DMS153 treated with DMSO at 0.1 percent for 48 hours (cell line): ENCODE data around the gene NME7.
"Not testable (repeated sequence)": the region's sequence is repeated elsewhere in the genome, so short reads cannot be mapped to it uniquely, and the experiment has no call there.

Source experiments
- DNase-seq: peaks from one replicate; lab custom pipeline; 2025; ENCODE audit not compliant: unreplicated experiment; lab: John Stamatoyannopoulos, UW

Gene NME7

DNA sequence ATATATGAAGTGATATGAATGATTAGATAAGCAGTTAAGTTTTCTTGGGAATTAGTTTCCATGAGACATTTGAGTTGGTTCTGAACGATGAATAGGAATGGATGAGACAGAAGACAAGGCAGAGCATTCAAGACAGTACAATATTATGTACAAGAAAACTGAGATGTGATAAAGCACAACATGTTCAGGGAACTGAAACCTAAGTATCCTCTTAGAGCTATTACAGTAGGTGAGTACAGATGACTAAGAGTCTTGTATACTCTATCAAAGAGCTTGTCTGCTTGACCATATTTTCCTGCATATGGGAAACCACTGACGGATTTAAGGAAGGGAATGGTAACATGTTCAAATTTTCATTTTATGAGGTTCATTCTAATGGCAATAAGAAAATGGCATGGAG is 61.6 kb downstream of the NME7 start:
- DNase-seq = no peak

DNA sequence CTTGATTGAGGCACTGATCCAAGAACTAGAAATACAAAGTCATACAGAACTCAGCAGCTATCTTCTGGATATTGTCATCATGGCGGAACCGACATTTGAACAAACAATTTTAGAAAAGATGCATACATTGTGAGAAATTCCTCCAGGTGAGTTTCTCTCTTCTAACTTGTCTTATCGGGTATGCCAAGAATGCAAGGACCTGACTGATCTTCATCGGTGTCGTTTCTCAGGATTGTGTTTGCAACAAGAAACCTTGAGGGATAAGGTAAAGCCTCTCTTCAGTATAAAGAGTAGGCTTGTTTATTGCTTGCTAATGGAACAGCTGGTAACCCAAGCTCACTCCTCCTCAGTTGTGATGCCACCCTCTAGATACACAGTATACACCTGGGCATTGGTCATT is 62.2 kb downstream of the NME7 start:
- DNase-seq = no peak

DNA sequence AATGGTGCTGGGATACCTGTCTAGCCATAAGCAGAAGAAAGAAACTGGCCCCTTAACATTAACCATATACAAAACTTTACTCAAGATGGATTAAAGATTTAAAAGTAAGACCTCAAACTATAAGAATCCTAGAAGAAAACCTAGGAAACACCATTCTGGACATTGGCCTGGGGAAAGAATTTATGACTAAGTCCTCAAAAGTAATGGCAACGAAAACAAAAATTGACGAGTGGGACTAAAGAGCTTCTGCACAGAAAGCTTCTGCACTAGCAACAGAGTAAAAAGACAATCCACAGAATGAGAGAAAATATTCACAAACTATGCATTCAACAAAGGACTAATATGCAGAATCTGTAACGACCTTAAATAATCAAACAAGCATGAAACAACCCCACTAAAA is 66.7 kb downstream of the NME7 start:
- no peak for DNase-seq

DNA sequence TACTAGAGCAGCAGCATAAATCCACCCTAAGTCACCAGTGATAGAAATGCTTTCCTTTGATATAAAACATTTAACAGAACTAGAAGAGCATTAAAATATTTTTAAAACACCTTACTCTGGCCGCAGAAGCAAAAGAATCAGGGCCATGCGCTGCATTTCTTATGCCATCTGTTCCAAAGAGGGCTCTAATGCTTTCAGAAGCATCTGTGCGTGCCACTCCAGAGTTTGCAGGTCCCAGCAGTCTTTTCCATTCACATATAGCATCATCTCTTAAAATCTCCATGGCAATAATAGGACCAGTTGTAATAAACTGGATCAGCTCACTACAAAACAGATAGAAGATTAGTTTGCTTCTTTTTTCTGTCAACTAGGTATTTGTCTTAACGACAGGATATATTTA is 69.2 kb downstream of the NME7 start:
- DNase-seq = no peak

DNA sequence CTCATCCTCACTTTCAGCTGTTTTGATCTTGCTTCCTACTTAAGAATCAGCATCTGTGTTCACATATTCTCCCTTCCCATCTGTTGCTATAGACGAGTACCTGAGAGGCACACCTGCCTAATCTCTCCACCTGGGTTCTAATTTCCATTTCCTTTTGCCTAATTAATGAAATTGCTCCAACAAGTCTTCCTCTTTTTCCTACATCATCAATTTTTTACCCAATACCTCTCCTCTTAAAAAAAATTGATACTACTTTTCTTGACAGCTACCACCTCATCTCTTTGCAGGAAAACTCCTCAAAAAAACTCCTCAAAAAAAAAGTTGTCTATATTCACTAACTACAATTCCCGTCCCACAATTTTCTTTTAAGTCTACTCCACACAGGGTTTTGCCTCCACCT is 71.8 kb downstream of the NME7 start:
- no peak for DNase-seq

DNA sequence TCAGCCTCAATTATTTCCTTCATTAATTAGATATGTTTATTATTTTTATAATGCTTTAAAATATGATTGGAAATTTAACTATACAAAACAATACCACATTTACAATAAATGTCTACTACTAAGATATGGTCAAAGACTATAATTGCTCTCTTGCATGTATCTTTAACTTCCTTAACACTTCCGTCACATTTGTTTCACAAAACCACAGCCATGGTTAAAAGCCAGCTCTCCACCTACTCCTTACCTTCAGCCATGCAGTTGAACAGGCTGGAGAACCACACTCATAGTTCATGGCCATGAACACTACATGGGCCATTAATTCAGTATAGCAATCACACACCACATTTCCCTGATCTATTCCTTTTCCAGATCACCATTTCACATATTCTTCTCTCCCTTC is 72.2 kb downstream of the NME7 start:
- DNase-seq = no peak

DNA sequence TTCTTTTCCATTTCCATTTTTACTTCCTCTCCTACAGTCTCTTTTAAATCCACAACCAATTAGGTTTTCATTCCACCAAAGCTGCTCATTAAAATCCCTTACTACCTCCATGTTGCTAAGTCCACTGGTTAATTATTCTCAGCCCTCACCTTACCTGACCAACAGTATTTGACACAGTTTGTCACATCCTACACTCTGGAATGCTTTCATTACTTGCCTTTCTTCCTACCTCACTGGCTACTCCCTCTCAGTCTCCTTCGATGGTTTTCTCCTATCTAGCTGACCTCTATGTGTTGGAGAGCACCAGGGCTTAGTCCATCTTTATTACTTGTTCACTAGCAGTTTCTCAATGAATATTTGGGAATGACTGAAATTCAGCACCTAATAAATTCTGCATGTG is 78.6 kb downstream of the NME7 start:
- DNase-seq = no peak

DNA sequence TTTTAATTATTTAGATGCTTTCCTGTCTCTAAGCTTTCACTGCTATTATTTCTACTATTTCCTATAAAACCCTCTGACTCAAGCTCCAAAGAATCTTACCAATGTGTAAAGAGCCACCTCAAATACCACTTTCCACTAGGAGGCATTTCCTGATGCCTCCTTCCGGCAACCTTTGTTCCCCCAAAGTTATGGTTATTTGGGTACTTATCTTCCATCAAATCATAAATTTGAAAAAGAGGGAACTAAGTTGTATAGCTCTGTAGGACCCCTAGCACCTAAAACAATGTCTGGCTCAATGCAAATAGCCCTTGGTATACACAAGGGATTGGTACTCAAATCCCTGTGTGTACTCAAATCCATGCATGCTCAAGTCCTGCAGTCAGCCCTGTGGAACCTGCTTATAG is 79.6 kb downstream of the NME7 start:
- DNase-seq = no peak

DNA sequence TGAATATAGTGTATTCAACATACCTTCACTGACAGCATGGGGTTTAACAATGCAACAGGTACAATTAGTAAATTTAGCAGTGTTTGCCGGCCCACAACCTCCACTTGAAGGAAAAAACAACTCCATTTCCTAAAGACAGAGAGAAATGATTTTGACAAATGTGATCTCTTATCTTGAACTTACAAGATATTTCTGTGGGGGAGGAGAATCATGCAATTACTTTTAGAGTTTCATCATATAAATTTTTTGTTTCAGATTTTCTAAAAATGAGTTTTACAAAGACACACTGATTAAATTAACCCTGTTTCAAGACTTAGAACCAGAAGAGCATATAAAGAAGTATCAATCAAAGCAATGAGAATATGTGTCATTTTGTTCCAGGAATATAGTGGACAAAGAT is 80.3 kb downstream of the NME7 start:
- no peak for DNase-seq

DNA sequence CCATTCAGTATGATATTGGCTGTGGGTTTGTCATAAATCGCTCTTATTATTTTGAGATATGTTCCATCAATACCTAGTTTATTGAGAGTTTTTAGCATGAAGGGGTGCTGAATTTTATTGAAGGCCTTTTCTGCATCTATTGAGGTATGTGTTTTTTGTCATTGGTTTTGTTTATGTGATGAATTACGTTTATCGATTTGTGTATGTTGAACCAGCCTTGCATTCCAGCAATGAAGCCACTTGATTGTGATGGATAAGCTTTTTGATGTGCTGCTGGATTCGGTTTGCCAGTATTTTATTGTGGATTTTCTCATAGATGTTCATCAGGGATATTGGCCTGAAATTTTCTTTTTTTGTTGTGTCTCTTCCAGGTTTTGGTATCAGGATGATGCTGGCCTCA is 86.0 kb downstream of the NME7 start:
- DNase-seq = not testable (repeated sequence)

DNA sequence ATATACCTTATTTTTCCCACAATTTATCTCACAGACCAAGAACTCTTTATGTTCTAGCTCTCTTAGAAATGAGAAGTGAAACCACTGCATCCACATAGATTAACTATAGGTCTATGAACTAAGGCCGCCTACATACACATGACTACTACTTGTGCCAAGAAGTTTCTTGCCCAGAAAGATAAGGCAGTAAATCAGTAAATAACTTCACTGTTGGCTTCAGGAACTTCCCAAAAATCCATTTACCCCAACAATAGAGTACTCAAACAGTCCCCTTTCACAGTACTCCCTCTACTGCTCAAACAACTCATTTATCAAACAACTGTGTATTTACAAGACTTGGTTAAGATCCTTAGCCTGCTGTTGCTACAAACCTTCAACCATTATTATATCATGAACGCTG is 96.5 kb downstream of the NME7 start:
- no peak for DNase-seq

DNA sequence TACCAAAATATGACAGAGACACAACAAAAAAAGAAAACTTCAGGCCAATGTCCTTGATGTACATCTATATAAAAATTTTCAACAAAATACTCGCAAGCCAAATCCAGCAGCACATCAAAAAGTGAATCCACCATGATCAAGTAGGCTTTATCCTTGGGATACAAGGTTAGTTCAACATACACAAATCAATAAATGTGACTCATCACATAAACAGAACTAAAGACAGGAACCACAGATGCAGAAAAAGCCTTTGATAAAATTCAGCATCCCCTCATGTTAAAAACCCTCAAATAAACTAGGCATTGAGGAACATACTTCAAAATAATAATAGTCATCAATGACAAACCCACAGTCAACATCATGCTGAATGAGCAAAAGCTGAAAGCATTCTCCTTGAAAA is 101.5 kb downstream of the NME7 start:
- DNase-seq = no peak

DNA sequence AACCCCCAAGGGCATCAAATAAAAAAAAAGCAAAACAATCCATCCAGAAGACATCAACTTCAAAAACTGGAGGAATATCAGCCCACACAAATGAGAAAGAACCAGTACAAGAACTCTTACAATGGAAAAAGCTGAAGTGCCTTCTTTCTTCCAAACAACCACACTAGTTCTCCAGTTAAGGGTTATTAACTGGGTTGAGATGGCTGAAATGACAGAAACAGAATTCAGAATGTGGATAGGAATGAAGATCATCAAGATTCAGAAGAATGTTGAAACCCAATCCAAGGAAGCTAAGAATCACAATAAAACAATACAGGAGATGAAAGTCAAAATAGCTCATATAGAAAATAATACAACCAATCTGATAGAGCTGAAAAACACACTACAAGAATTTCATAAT is 104.5 kb downstream of the NME7 start:
- DNase-seq = no peak

DNA sequence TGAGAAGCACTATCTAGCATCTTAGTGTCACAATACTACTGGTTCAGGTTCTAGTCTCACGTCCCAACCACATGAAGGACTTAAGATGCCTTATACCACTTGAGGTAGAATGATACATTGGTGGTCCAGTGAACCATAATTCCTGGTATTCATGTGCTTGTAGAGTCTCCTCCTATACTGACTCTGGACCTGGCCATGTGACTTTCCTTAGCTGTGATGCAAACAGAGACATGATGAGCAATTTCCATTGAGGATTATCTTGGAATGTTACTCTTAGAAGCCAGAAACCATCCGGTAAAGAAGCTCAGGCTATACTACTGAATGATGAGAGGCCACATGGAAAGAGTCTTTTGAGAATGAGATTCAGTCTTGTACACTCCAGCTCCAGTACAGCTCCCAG is 105.7 kb downstream of the NME7 start:
- DNase-seq = no peak

DNA sequence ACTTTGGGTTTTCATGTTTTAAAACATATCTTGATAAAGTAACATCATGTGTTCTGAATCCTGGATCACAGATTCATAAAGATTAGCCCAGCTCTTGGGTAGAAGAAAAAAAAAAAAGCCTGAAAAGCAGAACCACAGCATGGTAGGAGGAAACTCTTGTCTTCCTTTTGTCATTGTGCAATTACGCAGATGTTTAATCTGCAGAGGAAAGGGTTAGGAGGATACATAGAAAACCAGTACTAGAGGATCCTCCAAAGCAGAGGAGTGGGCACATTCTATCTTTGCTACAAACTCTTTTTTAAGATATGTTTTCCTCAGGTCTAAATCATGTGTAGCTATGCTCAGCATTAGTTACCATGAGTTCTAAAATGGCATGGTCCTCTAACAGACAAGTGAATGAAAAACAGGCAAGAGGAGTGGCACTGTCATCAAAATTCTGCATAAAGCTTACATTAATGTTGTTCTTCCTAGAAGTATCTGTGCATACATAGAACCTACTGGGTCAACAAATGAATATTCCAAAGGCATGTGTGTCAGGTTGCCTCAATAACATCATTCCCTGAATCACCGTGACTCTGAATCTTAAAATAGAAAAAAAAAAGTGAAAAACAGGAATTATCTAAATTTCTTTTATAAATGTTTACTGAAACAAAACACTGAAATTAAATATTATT is 107.0 kb downstream of the NME7 start:
- DNase-seq = no peak

DNA sequence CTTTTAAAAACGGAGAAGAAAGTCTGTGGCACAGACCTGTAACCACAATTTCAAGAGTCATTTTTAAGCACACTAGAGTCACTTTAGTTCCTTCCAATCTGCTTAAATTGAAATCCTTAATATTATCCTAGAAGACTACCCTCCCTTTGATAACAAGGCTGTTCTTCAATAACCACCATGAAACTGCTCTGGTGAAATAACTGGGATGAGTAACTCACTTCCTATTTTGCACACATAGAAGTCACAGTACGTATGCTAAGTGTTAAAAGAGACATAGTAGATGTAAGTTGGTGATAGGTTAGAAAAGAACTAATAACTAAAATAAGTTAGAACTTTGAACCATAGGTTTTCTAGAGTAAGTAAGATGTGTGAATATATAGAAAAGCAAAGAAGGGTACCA is 107.8 kb downstream of the NME7 start:
- no peak for DNase-seq

DNA sequence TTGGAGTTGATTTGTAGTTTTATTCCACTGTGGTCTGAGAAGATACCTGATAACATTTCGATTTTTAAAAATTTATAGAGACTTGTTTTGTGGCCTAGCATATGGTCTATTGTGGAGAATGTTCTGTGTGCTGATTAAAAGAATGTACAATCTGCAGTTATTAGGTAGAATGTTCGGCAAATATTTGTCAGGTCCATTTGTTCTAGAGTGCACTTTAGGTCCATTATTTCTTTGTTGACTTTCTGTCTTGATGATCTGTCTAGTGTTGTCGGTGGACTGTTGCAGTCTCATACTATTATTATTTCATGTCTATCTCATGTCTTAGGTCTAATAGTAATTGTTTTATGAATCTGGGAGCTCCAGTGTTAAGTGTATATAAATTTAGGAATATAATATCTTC is 116.8 kb downstream of the NME7 start:
- DNase-seq = no peak

DNA sequence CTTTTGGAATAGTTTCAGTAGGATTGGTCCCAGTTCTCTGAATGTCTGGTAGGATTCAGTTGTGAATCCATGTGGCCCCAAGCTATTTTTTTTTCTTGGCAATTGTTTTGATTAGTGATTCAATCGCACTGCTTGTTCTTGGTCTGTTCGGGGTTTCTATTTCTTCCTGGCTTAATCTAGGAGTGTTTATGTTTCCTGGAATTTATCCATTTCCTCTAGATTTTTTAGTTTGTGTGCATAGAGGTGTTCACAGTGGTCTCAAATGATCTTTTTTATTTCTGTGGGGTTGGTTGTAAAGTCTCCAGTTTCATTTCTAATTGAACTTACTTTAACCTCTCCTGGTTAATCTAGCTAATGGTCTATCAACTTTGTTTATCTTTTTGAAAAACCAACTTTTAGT is 117.6 kb downstream of the NME7 start:
- no peak for DNase-seq

DNA sequence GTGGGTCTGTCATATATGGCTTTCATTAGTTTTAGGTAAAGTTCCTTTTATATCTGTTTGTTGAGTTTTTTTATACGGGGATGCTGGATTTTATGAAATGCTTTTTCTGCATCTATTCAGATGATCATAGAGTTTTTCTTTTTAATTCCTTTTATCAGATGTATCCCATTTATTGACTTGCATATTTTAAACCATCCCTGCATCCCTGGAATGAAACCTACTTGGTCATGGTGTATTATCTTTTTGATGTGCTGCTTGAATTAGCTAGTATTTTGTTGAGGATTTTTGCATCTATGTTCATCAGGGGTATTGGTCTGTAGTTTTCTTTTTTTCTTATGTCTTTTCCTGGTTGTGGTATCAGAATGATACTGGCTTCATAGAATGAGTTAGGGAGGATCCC is 118.0 kb downstream of the NME7 start:
- no peak for DNase-seq

DNA sequence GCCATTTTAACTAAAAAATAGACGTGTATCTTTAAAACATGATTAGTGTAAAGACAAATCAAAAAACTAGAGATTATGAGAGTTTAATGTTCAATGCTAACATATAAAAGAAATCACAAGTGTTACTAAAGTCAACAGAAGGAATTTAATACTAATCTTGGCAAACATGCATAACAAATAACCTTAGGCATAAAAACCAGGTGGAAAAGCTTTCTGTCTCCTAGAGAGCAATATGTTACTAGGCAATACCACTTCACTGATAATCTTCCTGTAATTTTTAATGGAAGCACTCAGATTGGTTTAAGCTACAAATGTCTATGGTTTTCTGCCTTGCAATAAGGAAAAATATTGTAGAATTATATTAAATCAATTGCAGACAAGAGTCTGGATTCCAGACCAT is 121.9 kb downstream of the NME7 start:
- DNase-seq = no peak

DNA sequence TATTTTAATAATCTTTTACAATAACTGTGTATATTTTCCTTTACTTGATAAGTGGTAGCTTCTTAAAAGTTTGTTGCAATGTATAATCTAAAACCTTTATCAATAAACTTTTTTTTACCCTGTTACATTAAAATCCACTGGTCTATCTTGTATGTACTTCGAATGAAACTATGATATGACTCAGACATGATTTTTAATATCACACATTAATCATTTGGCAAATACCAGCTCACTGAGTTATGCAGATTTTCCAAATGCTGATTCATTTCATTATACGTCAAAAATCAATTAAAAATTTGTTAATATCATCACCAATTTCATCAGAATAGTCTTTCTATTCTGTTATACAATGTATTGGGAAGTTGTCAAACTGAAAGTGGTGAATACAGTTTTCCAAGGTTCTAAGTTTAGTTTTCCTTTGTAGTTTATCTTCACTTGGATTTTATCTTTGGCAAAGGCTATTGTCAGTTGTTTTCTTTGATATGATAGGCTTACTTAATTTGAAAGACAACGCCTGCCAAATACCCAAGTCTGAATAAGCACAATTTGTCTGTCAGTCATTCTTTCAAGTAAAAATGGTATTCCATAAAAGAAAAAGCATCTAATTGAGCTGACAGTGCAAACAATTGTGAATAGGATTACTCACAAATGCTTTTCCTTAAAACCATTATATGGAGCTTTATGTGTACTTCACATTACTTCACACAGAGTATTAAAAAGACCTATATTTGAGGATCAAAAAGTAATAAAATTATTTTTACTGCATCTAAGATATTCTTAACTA is 127.0 kb downstream of the NME7 start:
- DNase-seq = no peak

DNA sequence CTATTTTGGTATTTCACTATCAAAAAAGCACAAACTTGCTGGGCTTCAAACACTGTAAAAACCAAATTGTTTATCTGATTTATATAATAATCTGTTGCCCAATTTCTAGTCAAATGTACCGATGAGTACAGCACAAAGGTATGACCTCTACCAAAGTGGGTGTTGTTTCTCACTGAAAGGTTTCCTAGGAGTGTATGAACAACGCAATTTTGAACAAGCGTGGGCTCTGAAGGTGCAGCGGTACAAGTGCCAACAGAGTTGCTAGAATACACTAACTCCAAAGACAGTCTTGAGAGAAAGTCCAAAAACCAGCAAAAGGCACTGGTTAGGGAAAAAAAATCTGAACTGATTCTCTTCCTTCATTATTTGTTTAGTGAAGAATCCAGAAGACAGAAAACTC is 130.7 kb downstream of the NME7 start:
- no peak for DNase-seq

DNA sequence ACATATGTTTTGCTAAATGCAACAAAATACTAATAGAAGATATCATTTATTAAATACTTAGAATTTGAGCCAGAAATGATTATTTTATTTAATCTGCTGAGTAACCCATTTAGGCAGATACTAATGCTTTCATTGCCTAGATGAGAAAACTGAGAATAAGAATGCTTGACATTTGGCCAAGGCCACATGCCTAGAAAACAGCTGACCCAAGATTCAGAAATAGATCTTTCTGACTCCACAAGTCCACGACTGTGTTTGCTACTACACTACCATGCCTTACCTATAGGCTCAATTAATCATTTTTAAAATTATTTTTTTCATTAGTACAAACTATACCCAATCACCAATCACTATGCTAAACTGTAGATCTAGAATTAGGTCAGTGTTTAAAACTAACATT is 131.5 kb downstream of the NME7 start:
- no peak for DNase-seq
